Measurements from ENCODE around the gene GFRA3.

GFRA3 gene

DNA sequence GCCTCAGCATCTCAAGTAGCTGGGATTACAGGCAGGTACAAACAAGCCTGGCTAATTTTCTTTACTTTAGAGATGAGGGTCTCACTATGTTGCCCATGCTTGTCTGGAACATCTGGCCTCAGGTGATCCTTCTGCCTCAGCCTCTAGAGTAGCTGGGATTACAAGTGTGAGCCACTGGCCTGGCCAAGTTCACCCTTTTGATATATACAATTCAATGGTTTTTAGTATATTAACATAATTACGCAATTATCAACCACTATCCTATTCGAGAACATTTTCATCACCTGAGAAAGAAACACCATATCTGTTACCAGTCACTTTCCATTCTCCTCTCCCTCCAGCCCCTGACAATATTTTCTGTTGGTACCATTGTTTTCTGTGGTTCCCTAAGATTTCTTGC lies 57.6 kb downstream of the GFRA3 start (continued):
- TF ChIP-seq, protein P1, sequence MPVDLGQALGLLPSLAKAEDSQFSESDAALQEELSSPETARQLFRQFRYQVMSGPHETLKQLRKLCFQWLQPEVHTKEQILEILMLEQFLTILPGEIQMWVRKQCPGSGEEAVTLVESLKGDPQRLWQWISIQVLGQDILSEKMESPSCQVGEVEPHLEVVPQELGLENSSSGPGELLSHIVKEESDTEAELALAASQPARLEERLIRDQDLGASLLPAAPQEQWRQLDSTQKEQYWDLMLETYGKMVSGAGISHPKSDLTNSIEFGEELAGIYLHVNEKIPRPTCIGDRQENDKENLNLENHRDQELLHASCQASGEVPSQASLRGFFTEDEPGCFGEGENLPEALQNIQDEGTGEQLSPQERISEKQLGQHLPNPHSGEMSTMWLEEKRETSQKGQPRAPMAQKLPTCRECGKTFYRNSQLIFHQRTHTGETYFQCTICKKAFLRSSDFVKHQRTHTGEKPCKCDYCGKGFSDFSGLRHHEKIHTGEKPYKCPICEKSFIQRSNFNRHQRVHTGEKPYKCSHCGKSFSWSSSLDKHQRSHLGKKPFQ (tag by site-specific recombination; IDR thresholded peaks at IDR 0.05) = no peak
- TF ChIP-seq ZFP37 (tag by site-specific recombination; IDR thresholded peaks at IDR 0.05) = no peak
- TF ChIP-seq ZNF621 (tag by site-specific recombination; IDR thresholded peaks at IDR 0.05) = no peak
- TF ChIP-seq ZNF585B (tag by site-specific recombination; IDR thresholded peaks at IDR 0.05) = no peak

DNA sequence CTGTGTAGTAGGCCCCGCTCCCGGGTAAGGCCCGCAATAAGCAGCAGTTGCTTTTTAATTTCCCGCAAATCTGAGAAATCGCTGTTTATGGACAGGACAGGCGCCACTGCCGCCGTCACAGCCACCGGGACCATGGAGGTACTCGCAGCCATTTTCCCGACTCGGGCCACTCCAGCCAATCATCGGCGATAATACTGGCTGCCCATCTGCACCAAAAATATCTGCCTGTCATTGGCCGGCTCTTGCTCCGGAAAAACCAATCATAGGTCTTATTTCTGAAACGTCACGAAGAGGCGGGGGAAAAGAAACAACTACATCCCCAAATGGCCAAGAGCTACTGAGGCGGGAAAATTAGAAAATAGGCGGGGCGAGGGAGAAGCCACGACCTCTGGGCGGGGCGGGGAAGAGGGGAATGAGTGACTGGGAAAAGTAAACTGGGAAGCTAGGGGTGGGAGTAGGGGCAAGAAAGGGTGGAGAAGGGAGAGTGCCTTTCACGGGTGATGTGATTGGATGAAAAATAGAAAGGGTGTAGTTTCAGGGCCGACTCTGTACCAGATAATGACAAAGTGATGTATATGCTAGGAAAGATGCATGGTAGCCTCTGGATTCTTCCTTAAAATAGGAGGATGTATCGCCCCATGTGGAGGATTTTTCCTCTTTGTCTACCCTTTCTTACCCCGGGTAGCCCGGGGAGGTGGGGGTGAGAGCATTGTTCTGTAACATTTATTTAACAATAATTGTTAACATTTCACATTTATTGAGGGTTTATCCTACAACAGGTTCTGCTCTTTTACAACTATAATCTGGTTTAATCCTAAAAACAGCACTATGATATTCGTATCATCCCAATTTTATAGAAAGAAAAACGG lies 61.0 kb downstream of the GFRA3 start, which contains the start of gene CDC23:
CDC23 (minus strand) TSS at position 163 of the 869 bp plus-strand sequence; CDS start at position 152, 11 bp downstream.
- peak within 1 kb of the TSS; percentile 77 for H3K27ac ChIP-seq (ENCODE audit: extremely low read depth, low read depth, low read length)
- peak within 1 kb of the TSS; percentile 94 for H3K4me3 ChIP-seq (ENCODE audit: low read depth, low read length)
- peaks cover 23 to 33% of the 10 kb centered on the region in 2 experiments for H3K36me3 ChIP-seq (ENCODE audit: control insufficient read depth in 2 of 2, insufficient read depth in 1 of 2, low read length in 2 of 2)
- ChIA-PET POLR2A (interaction anchor here (0.6 to 2.6 kb wide), 22 partner anchors 12 to 1129 kb away, joined by 3 to 27 read pairs (median 4); partner anchors contain the start of genes BRD8, CDC25C, EGR1 and ETF1), CTCF (interaction anchor here (0.6 to 1.8 kb wide), 9 partner anchors 10 to 1747 kb away, joined by 3 to 9 read pairs (median 5); no protein-coding TSS in a partner anchor)
- H3K4me1 ChIP-seq (ENCODE audit: control insufficient read depth, insufficient read depth, low read length) = peaks cover 7% of the 10 kb centered on the region; the same call in 1 of the 2 replicates
- no peaks in the 10 kb centered on the region for H3K9me3 ChIP-seq (ENCODE audit: control insufficient read depth, insufficient read depth, low read depth, low read length)
- TF ChIP-seq ZNF501 (tag by site-specific recombination; IDR thresholded peaks at IDR 0.05) = no peak
- peak; percentile 100 for TF ChIP-seq IKZF3 (tag by site-specific recombination; IDR thresholded peaks at IDR 0.05)
- TF ChIP-seq, protein P2, sequence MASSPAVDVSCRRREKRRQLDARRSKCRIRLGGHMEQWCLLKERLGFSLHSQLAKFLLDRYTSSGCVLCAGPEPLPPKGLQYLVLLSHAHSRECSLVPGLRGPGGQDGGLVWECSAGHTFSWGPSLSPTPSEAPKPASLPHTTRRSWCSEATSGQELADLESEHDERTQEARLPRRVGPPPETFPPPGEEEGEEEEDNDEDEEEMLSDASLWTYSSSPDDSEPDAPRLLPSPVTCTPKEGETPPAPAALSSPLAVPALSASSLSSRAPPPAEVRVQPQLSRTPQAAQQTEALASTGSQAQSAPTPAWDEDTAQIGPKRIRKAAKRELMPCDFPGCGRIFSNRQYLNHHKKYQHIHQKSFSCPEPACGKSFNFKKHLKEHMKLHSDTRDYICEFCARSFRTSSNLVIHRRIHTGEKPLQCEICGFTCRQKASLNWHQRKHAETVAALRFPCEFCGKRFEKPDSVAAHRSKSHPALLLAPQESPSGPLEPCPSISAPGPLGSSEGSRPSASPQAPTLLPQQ (tag by site-specific recombination; IDR thresholded peaks at IDR 0.05) = peak; percentile 25; the same call in 1 of the 2 replicates
- TF ChIP-seq ZNF843 (tag by site-specific recombination; IDR thresholded peaks at IDR 0.05) = no peak
- no peak for TF ChIP-seq ZNF473 (tag by site-specific recombination; IDR thresholded peaks at IDR 0.05)
- TF ChIP-seq ZNF184 (tag by site-specific recombination; IDR thresholded peaks at IDR 0.05) = peak; percentile 57; the same call in 1 of the 2 replicates
- TF ChIP-seq, protein P3, sequence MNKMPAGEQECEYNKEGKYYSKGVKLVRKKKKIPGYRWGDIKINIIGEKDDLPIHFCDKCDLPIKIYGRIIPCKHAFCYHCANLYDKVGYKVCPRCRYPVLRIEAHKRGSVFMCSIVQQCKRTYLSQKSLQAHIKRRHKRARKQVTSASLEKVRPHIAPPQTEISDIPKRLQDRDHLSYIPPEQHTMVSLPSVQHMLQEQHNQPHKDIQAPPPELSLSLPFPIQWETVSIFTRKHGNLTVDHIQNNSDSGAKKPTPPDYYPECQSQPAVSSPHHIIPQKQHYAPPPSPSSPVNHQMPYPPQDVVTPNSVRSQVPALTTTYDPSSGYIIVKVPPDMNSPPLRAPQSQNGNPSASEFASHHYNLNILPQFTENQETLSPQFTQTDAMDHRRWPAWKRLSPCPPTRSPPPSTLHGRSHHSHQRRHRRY (tag by site-specific recombination; IDR thresholded peaks at IDR 0.05) = no peak
- 0 out of 2 replicates have a peak, but pooled peaks have one; percentile 7 for TF ChIP-seq ZNF394 (tag by site-specific recombination; IDR thresholded peaks at IDR 0.05; ENCODE audit: borderline replicate concordance)
- TF ChIP-seq ZNF140 (tag by site-specific recombination; IDR thresholded peaks at IDR 0.05) = no peak
- TF ChIP-seq KLF7 (tag by site-specific recombination; IDR thresholded peaks at IDR 0.05; ENCODE audit: borderline replicate concordance) = no peak
- TF ChIP-seq, protein P4, sequence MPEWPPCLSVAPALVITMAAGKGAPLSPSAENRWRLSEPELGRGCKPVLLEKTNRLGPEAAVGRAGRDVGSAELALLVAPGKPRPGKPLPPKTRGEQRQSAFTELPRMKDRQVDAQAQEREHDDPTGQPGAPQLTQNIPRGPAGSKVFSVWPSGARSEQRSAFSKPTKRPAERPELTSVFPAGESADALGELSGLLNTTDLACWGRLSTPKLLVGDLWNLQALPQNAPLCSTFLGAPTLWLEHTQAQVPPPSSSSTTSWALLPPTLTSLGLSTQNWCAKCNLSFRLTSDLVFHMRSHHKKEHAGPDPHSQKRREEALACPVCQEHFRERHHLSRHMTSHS (tag by site-specific recombination; IDR thresholded peaks at IDR 0.05) = no peak
- TF ChIP-seq ZNF366 (tag by site-specific recombination; conservative IDR thresholded peaks at IDR 0.05) = peak; percentile 100
- TF ChIP-seq, protein P5, sequence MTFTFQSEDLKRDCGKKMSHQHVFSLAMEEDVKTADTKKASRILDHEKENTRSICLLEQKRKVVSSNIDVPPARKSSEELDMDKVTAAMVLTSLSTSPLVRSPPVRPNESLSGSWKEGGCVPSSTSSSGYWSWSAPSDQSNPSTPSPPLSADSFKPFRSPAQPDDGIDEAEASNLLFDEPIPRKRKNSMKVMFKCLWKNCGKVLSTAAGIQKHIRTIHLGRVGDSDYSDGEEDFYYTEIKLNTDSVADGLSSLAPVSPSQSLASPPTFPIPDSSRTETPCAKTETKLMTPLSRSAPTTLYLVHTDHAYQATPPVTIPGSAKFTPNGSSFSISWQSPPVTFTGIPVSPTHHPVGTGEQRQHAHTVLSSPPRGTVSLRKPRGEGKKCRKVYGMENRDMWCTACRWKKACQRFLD (tag by site-specific recombination; IDR thresholded peaks at IDR 0.05) = no peak
- TF ChIP-seq, protein P6, sequence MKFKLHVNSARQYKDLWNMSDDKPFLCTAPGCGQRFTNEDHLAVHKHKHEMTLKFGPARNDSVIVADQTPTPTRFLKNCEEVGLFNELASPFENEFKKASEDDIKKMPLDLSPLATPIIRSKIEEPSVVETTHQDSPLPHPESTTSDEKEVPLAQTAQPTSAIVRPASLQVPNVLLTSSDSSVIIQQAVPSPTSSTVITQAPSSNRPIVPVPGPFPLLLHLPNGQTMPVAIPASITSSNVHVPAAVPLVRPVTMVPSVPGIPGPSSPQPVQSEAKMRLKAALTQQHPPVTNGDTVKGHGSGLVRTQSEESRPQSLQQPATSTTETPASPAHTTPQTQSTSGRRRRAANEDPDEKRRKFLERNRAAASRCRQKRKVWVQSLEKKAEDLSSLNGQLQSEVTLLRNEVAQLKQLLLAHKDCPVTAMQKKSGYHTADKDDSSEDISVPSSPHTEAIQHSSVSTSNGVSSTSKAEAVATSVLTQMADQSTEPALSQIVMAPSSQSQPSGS (tag by site-specific recombination; IDR thresholded peaks at IDR 0.05; ENCODE audit: low read depth) = no peak
- TF ChIP-seq ZNF155 (tag by site-specific recombination; IDR thresholded peaks at IDR 0.05) = no peak
- TF ChIP-seq ZNF311 (tag by site-specific recombination; IDR thresholded peaks at IDR 0.05; ENCODE audit: borderline replicate concordance) = no peak
- TF ChIP-seq, protein P7, sequence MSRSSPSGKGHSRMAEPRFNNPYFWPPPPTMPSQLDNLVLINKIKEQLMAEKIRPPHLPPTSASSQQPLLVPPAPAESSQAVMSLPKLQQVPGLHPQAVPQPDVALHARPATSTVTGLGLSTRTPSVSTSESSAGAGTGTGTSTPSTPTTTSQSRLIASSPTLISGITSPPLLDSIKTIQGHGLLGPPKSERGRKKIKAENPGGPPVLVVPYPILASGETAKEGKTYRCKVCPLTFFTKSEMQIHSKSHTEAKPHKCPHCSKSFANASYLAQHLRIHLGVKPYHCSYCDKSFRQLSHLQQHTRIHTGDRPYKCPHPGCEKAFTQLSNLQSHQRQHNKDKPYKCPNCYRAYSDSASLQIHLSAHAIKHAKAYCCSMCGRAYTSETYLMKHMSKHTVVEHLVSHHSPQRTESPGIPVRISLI (tag by site-specific recombination; IDR thresholded peaks at IDR 0.05) = no peak
- TF ChIP-seq ZNF747 (tag by site-specific recombination; IDR thresholded peaks at IDR 0.05) = no peak
- no peak for TF ChIP-seq ZNF677 (tag by site-specific recombination; IDR thresholded peaks at IDR 0.05)
- TF ChIP-seq YY1 (tag by site-specific recombination; IDR thresholded peaks at IDR 0.05) = peak; percentile 92
- no peak for TF ChIP-seq ZNF114 (tag by site-specific recombination; IDR thresholded peaks at IDR 0.05)
- TF ChIP-seq ZNF2 (tag by site-specific recombination; IDR thresholded peaks at IDR 0.05) = peak; percentile 18; the same call in 1 of the 2 replicates
- no peak for TF ChIP-seq ZNF624 (tag by site-specific recombination; IDR thresholded peaks at IDR 0.05)

Data from HEK293 (cell line).